GM10266 (cell line): Measurements from ENCODE around the gene SUSD4.

ENCODE experiments used
- DNase-seq: peaks from one replicate; pipeline ENCODE4 v3.0.0; 2012; ENCODE audit errors: extremely low spot score
- TF ChIP-seq, protein P1 (sequence below): IDR thresholded peaks from 2 replicates; pipeline ENCODE4 v1.5.1; 2012; ENCODE audit warnings: mild to moderate bottlenecking, low read depth; ENCODE audit not compliant: control insufficient read depth, insufficient read depth; ENCODE audit errors: missing control alignments

SUSD4 gene

DNA sequence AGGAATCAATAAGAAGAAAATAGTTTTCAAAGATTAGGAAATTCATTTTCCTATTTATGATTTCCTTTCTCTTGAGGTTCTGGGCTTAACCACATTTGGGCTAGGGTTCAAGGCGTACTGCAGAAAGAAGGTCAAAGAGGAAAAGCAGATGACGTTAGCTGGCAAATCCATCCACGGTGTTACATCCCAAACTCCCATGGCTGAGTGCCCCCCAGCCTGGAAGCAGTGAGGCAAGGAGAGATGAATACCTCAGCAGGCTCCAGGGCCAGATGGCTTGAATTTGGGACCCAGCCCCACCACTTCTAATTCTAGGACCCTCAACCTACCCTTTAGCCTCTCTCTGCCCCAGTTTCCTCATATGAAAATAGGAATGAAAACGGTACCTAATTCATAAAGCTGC lies 17.7 kb downstream of the SUSD4 start:
- TF ChIP-seq, protein P1, sequence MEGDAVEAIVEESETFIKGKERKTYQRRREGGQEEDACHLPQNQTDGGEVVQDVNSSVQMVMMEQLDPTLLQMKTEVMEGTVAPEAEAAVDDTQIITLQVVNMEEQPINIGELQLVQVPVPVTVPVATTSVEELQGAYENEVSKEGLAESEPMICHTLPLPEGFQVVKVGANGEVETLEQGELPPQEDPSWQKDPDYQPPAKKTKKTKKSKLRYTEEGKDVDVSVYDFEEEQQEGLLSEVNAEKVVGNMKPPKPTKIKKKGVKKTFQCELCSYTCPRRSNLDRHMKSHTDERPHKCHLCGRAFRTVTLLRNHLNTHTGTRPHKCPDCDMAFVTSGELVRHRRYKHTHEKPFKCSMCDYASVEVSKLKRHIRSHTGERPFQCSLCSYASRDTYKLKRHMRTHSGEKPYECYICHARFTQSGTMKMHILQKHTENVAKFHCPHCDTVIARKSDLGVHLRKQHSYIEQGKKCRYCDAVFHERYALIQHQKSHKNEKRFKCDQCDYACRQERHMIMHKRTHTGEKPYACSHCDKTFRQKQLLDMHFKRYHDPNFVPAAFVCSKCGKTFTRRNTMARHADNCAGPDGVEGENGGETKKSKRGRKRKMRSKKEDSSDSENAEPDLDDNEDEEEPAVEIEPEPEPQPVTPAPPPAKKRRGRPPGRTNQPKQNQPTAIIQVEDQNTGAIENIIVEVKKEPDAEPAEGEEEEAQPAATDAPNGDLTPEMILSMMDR: no peak
- DNase-seq: no peak

DNA sequence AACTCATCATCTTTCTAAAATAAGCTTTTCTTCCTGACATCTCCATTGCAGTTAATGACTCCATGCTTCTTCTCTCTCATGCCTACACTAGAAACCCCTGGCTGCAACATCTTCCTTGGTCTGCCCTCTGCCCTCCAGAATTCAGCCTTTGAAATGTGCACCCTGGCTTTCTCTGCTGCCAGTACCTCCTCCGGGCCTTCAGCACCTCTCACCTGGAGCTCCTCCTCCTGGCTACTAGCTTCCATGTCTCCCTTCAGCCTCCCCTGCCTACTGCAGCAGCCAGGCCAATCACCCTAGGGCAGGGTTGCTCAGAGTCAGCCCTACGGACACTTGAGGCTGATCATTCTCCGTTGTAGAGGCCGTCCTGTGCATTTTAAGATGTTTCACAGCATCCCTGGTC lies 18.3 kb downstream of the SUSD4 start:
- TF ChIP-seq, protein P1: no peak
- no peak for DNase-seq

DNA sequence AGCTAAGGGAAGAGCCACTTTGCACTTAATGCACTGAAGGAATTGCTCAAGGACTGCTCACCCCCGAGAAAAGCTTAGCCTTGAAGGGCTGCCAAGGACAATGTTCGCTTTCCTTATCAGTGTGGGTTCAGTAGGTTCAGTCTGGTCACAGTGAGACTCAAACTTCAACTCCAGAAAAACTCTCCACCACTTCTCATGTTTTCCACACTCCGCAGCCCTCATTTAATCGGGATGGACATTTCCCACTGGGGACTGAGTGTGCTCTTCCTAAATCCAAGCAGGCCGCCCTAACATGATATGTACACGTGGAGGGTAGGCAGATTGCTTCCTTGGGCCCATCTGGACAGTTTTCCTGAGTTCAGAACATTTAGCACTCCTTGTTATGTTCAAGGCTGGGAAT lies 19.5 kb downstream of the SUSD4 start:
- TF ChIP-seq, protein P1: no peak
- DNase-seq: no peak

DNA sequence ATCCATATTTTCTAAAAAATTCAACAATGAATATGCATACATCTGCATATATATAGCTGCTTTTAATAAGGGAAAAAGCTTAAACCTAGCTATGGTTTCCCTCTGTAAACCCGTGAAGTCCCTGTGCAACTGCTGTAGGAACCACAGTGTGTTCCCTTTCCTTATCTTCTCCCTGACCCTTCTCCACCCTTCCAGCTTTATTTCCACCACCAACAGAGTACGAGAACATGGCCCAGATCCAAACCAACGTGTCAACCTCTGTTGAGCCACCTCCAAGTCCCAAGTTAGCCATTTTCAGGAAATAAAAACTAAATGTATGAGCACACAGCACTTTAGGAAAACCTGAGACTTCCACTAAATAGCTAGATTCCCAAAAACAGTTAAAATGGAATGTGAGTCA lies 20.3 kb downstream of the SUSD4 start:
- TF ChIP-seq, protein P1: no peak
- DNase-seq: no peak

DNA sequence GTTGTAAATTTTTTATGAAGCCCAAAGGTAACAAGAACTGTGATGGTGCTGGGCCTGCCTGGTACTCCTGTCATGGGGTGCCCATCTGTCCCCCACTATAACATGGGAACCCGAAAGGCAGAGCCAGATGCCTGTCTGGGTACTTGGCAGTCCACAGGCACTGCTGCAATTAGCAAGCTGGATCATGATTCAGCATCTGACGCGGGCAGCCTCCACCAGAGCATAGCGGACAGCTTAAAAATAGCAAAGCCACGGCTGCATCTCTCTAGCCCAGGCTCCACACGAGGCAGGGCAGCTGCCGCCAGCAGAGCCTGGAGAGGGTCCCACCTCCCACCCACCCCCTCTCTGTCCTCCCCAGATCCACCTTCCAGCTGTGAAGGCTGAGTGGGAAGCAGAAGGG lies 22.9 kb downstream of the SUSD4 start:
- no peak for DNase-seq
- TF ChIP-seq, protein P1: no peak

DNA sequence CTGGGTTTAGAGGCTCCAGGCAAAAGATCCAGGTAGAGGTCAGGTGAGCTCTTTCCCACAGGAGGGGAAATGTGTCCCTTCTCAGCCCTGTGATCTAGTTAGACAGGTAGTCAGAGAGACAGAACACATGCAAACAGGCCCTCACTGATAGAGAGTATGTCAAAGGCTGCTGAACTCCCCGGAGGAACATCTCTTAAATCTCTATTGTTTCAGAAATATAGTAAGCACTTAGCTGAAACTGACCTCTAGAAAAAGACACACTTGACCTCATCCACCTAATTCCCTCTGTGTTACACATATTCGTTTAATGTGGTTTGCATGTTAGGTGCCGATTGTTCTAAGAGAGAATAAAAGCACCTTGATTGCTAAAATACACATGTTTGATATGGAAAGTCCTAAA lies 23.3 kb downstream of the SUSD4 start:
- no peak for DNase-seq
- TF ChIP-seq, protein P1: no peak

DNA sequence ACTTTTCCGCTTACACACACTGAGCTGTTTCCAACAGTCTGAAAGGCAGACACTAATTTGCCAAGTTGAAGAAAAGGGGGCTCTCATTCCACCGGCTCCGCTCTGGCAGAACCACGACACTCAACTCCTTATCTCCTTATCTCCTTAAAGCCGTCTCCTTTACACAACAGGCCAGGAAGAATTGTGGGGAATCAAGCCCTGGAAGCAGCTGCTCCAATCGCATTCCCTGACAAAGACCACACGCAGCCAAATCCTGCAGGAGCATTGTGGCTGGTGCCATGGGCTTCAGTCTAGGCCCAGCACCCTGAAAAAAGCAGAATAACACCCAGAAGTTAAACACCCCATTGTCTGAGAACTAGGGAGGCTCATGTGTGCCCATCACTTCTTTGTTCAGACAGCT lies 24.1 kb downstream of the SUSD4 start:
- no peak for DNase-seq

More for the DNA sequence above, 24.1 kb downstream of the SUSD4 start:
- TF ChIP-seq, protein P1: no peak
